Esophagus squamous epithelium (tissue), 5 donors: Measurements from ENCODE around the gene PPP2R2C. TPM values are rescaled to one million over a fixed set of nuclear protein-coding genes. Genes with fewer than 3 reads are reported as not detected.

Source experiments
- DNase-seq: peaks from one replicate; lab custom pipeline; 2025; lab: John Stamatoyannopoulos, UW
- H3K27ac ChIP-seq, 4 donors: fragments of 200-600 bp; sonication (generic); one replicate each; pipeline ENCODE4 v1.5.1; 2016 to 2019; ENCODE audit warnings: mild to moderate bottlenecking in 1 of 4
- H3K27me3 ChIP-seq, 4 donors: fragments of 200-600 bp; sonication (generic); 1 replicate in 3 of 4; 2 replicates in 1 of 4; pipeline versions ENCODE4 v1.5.1 to v1.6.0; 2017 to 2021; ENCODE audit warnings: antibody characterized with exemption in 1 of 4
- H3K36me3 ChIP-seq, 3 donors: fragments of 200-600 bp; sonication (generic); one replicate each; pipeline ENCODE4 v1.5.1; 2016 to 2019
- H3K4me1 ChIP-seq, 3 donors: fragments of 200-600 bp; sonication (generic); one replicate each; pipeline ENCODE4 v1.5.1; 2017 to 2019
- H3K4me3 ChIP-seq, 4 donors: fragments of 200-600 bp; sonication (generic); 1 replicate in 3 of 4; 2 replicates in 1 of 4; pipeline ENCODE4 v1.5.1; 2016 to 2019; ENCODE audit warnings: mild to moderate bottlenecking in 2 of 4, moderate library complexity in 1 of 4
- H3K9me3 ChIP-seq, 3 donors: fragments of 200-600 bp; sonication (generic); one replicate each; pipeline ENCODE4 v1.5.1; 2016 to 2019
- CTCF ChIP-seq, 6 experiments: fragments of 450-650 bp in 4 of 6; fragments of 200-600 bp in 2 of 6; sonication (generic) in 2 of 6; IDR thresholded peaks; one replicate each; pipeline ENCODE4 v1.5.1; 2016 to 2019; ENCODE audit warnings: antibody characterized with exemption in 6 of 6, mild to moderate bottlenecking in 4 of 6, moderate library complexity in 4 of 6
- POLR2A ChIP-seq, 4 donors: fragments of 450-650 bp; IDR thresholded peaks; one replicate each; pipeline ENCODE4 v1.6.1; 2017; ENCODE audit warnings: antibody characterized with exemption in 4 of 4, mild to moderate bottlenecking in 4 of 4, moderate library complexity in 3 of 4
- WGBS, 2 donors: methylation state at CpG; one replicate each; pipeline ENCODE4 v1.1.5; 2018; 5-methylcytosine and 5-hydroxymethylcytosine counted together
- intact Hi-C: fragments of 100-400 bp; cut with DNase I; formaldehyde crosslinking; loops from one replicate; pipeline ENCODE4 v1.15.0; 2022
- total RNA-seq, 4 donors: library from RNA; depleted of rRNA; stranded (reverse); fragments of >200 nt; gene quantifications; one replicate each; pipeline ENCODE4 v1.1.0, GENCODE V29; 2016
- donor health status: DM: yes; HTN: yes; CAD: no.

PPP2R2C gene
- total RNA-seq, 4 donors from 2014 or later: 26.9 to 76.3 (median 53.7) TPM

GRCh38 chr4:6281436-6282313 is 190.7 kb downstream of the PPP2R2C start:
- no peak for TF ChIP-seq POLR2A (IDR thresholded peaks at IDR 0.05)
- TF ChIP-seq CTCF (IDR thresholded peaks at IDR 0.05): no peak
- no peak overlapping the region for H3K4me3 ChIP-seq
- peaks cover 0 to 22% (median 1%) of the 10 kb centered on the region in 3 donors for H3K36me3 ChIP-seq
- DNase-seq: no peak
- H3K4me1 ChIP-seq: peaks cover 20 to 61% (median 47%) of the 10 kb centered on the region in 3 donors
- peaks cover 0 to under 1% (median 0%) of the 10 kb centered on the region in 4 donors for H3K27me3 ChIP-seq
- peak overlapping the region in 3 of 4 donors; percentile 49 to 84 (median 73) for H3K27ac ChIP-seq
- no peaks in the 10 kb centered on the region for H3K9me3 ChIP-seq
- intact Hi-C loops: no loop called here
- WGBS, 2 donors: 74 to 78% methylated on average over 6 to 11 of the region's 20 CpGs

- no peak for DNase-seq
These were observed 191.9 kb downstream of the PPP2R2C start for GRCh38 chr4:6280365-6280996.

GRCh38 chr4:6279582-6280289 is 192.7 kb downstream of the PPP2R2C start:
- Histone ChIP-seq H3K36me3 (peaks cover 0 to 9% (median 0%) of the 10 kb centered on the region in 3 donors), H3K4me1 (peaks cover 20 to 80% (median 62%) of the 10 kb centered on the region in 3 donors), H3K27me3 (peaks cover 0 to 13% (median 0%) of the 10 kb centered on the region in 4 donors), H3K27ac (peak overlapping the region in 3 of 4 donors; percentile 73 to 84 (median 77)), H3K9me3 (no peaks in the 10 kb centered on the region), H3K4me3 (no peak overlapping the region)
- TF ChIP-seq POLR2A (IDR thresholded peaks at IDR 0.05): no peak
- TF ChIP-seq CTCF (IDR thresholded peaks at IDR 0.05): no peak
- intact Hi-C loops: no loop called here
- no peak for DNase-seq
- 40 to 60% methylated on average over 1 of the region's 14 CpGs for WGBS, 2 donors

More at GRCh38 chr4:6280365-6280996, 191.9 kb downstream of the PPP2R2C start:
- peaks cover 20 to 73% (median 57%) of the 10 kb centered on the region in 3 donors for H3K4me1 ChIP-seq
- peaks cover 0 to 12% (median 0%) of the 10 kb centered on the region in 3 donors for H3K36me3 ChIP-seq
- peak in 1 of 6 experiments; percentile 3 for TF ChIP-seq CTCF (IDR thresholded peaks at IDR 0.05)
- no peak for TF ChIP-seq POLR2A (IDR thresholded peaks at IDR 0.05)
- intact Hi-C loops: no loop called here
- no peak overlapping the region for H3K4me3 ChIP-seq
- H3K27me3 ChIP-seq: peaks cover 0 to 12% (median 0%) of the 10 kb centered on the region in 4 donors
- peak overlapping the region in 3 of 4 donors; percentile 49 to 84 (median 73) for H3K27ac ChIP-seq
- 36 to 84% methylated on average over 4 to 11 of the region's 16 CpGs for WGBS, 2 donors
- no peaks in the 10 kb centered on the region for H3K9me3 ChIP-seq

- Histone ChIP-seq H3K27me3 (peaks cover 0 to 16% (median 0%) of the 10 kb centered on the region in 4 donors), H3K27ac (peak overlapping the region in 3 of 4 donors; percentile 73 to 84 (median 77)), H3K36me3 (peaks cover 0 to 9% (median 0%) of the 10 kb centered on the region in 3 donors), H3K9me3 (no peaks in the 10 kb centered on the region), H3K4me3 (no peak overlapping the region), H3K4me1 (peaks cover 20 to 89% (median 64%) of the 10 kb centered on the region in 3 donors)
- intact Hi-C loops: no loop called here
- TF ChIP-seq POLR2A (IDR thresholded peaks at IDR 0.05) (no peak), CTCF (IDR thresholded peaks at IDR 0.05) (no peak)
- WGBS, 2 donors: 53 to 60% methylated on average over 1 to 5 of the region's 10 CpGs
- no peak for DNase-seq
These were observed 193.6 kb downstream of the PPP2R2C start for GRCh38 chr4:6278801-6279197.
